Measurements from ENCODE around the gene BCL11A.

The BCL11A gene

GRCh38 chr2:60485055-60485454 is 68.4 kb downstream of the BCL11A start:
- no peak for DNase-seq (ENCODE audit: low spot score)

GRCh38 chr2:60484133-60484645 is 69.3 kb downstream of the BCL11A start:
- no peak for DNase-seq (ENCODE audit: low spot score)

- DNase-seq (ENCODE audit: low spot score) = no peak
These were observed 70.1 kb downstream of the BCL11A start for GRCh38 chr2:60483401-60483800.

- DNase-seq (ENCODE audit: low spot score) = no peak
These were observed 71.2 kb downstream of the BCL11A start for GRCh38 chr2:60482222-60482621.

GRCh38 chr2:60481257-60481656 is 72.2 kb downstream of the BCL11A start:
- DNase-seq (ENCODE audit: low spot score) = no peak

- DNase-seq (ENCODE audit: low spot score) = no peak
These were observed 73.2 kb downstream of the BCL11A start for GRCh38 chr2:60480089-60480773.

- no peak for DNase-seq (ENCODE audit: low spot score)
These were observed 74.0 kb downstream of the BCL11A start for GRCh38 chr2:60479226-60480088.

- no peak for DNase-seq (ENCODE audit: low spot score)
These were observed 74.8 kb downstream of the BCL11A start for GRCh38 chr2:60478660-60479059.

GRCh38 chr2:60476206-60476954 is 77.1 kb downstream of the BCL11A start:
- DNase-seq (ENCODE audit: low spot score) = no peak

GRCh38 chr2:60475123-60475830 is 78.2 kb downstream of the BCL11A start:
- no peak for DNase-seq (ENCODE audit: low spot score)

- no peak for DNase-seq (ENCODE audit: low spot score)
These were observed 79.2 kb downstream of the BCL11A start for GRCh38 chr2:60474301-60474700.

GRCh38 chr2:60473546-60473945 is 79.9 kb downstream of the BCL11A start:
- no peak for DNase-seq (ENCODE audit: low spot score)

GRCh38 chr2:60472663-60473289 is 80.7 kb downstream of the BCL11A start:
- DNase-seq (ENCODE audit: low spot score) = no peak

- no peak for DNase-seq (ENCODE audit: low spot score)
These were observed 81.4 kb downstream of the BCL11A start for GRCh38 chr2:60472041-60472440.

GRCh38 chr2:60470340-60470739 is 83.1 kb downstream of the BCL11A start:
- no peak for DNase-seq (ENCODE audit: low spot score)

GRCh38 chr2:60469536-60470317 is 83.7 kb downstream of the BCL11A start:
- no peak for DNase-seq (ENCODE audit: low spot score)

- DNase-seq (ENCODE audit: low spot score) = no peak
These were observed 84.9 kb downstream of the BCL11A start for GRCh38 chr2:60468382-60469085.

GRCh38 chr2:60466161-60466702 is 87.2 kb downstream of the BCL11A start:
- DNase-seq (ENCODE audit: low spot score) = no peak

GRCh38 chr2:60465736-60466135 is 87.7 kb downstream of the BCL11A start:
- peak; percentile 35 for DNase-seq (ENCODE audit: low spot score)

GRCh38 chr2:60463249-60463648 is 90.2 kb downstream of the BCL11A start:
- DNase-seq (ENCODE audit: low spot score) = no peak
